Measurements from ENCODE around the gene STARD3NL. TPM values are rescaled to one million over a fixed set of nuclear protein-coding genes. Genes with fewer than 3 reads are reported as not detected.
A peak's percentile ranks its signal among the peaks of the same experiment; 100 is the strongest.

STARD3NL gene, protein sequence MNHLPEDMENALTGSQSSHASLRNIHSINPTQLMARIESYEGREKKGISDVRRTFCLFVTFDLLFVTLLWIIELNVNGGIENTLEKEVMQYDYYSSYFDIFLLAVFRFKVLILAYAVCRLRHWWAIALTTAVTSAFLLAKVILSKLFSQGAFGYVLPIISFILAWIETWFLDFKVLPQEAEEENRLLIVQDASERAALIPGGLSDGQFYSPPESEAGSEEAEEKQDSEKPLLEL
- total RNA-seq (2014; rRNA removed; shearing (Covaris generic)) (54.3 and 55.3 TPM in 2 replicates), polyA plus RNA-seq (2016; fragmentation: Nextera tagmentation; extraction: Ambion mirVana) (51.7 and 55.1 TPM in 2 replicates)
- long read RNA-seq, transcript STARD3NL-201 (9 exons, 1,728 nt): major isoform, 58 of 69 reads
- long read RNA-seq, partial matches to known transcripts: 3 of 69 reads
- long read RNA-seq, other reads (novel, unspliced or antisense): 0 of 69 reads

GRCh38 chr7:38178004-38178694 lies at the start of gene STARD3NL:
STARD3NL (plus strand) TSS chr7:38178245; CDS start chr7:38207505, 29,260 bp downstream.
- Mint-ChIP-seq H3K36me3 (ENCODE audit: low read depth) (no peaks in the 10 kb centered on the region), H3K27ac (peak within 1 kb of the TSS; percentile 95), H3K4me3 (peak within 1 kb of the TSS; percentile 99), H3K9me3 (no peaks in the 10 kb centered on the region; the same call in 2 of the 3 replicates), H3K4me1 (peaks cover 15% of the 10 kb centered on the region), H3K27me3 (ENCODE audit: insufficient read depth, low read depth, poor library complexity) (peaks cover 3% of the 10 kb centered on the region)
- Histone ChIP-seq H4K20me1 (replicated peaks; ENCODE audit: insufficient read depth) (0 out of 2 replicates have a peak, but pooled peaks cover 2% of the 10 kb centered on the region), H3K79me2 (replicated peaks; ENCODE audit: insufficient read depth) (peaks cover 46% of the 10 kb centered on the region), H3K4me2 (peak within 1 kb of the TSS; percentile 85), H3K27me3 (ENCODE audit: insufficient read depth) (no peaks in the 10 kb centered on the region), H3K4me1 (ENCODE audit: insufficient read depth) (0 out of 2 replicates have a peak, but pooled peaks cover 4% of the 10 kb centered on the region), H2AFZ (peak within 1 kb of the TSS; percentile 98), H3K36me3 (ENCODE audit: insufficient read depth) (no peaks in the 10 kb centered on the region), H3K27ac (ENCODE audit: low read depth) (peak within 1 kb of the TSS; percentile 75), H3K9me2 (ENCODE audit: insufficient read depth) (no peaks in the 10 kb centered on the region), H3F3A (replicated peaks; ENCODE audit: low read depth) (no peaks in the 10 kb centered on the region), H3K4me3 (peak within 1 kb of the TSS; percentile 75)
- peak; percentile 99 for ATAC-seq
- DNase-seq (ENCODE audit: low spot score): peak; percentile 100
- TF ChIP-seq CREB1 (CRISPR knock-in tag; IDR thresholded peaks at IDR 0.05; ENCODE audit: low read depth) (peak; percentile 98), ZNF114 (CRISPR knock-in tag; IDR thresholded peaks at IDR 0.05) (peak; percentile 89; the same call in 1 of the 2 replicates), CTCF (conservative IDR thresholded peaks at IDR 0.05; ENCODE audit: low read depth in 2 of 2) (no peak), STAT1 (IDR thresholded peaks at IDR 0.05; ENCODE audit: unreplicated experiment) (no peak), ETS1 (IDR thresholded peaks at IDR 0.05) (no peak), ZNF462 (CRISPR knock-in tag; IDR thresholded peaks at IDR 0.05) (no peak), REST (IDR thresholded peaks at IDR 0.05; ENCODE audit: unreplicated experiment) (no peak), POLR2AphosphoS5 (IDR thresholded peaks at IDR 0.05; ENCODE audit: low read depth) (peak; percentile 83), EZH2phosphoT487 (IDR thresholded peaks at IDR 0.05; ENCODE audit: unreplicated experiment) (no peak), JUNB (IDR thresholded peaks at IDR 0.05; ENCODE audit: unreplicated experiment) (no peak)
